ENCODE measurements around the gene MYMK. TPM values are rescaled to one million over a fixed set of nuclear protein-coding genes. Genes with fewer than 3 reads are reported as not detected.

The MYMK gene
- total RNA-seq, 1 donor from 2014 or later = not detected

GRCh38 chr9:133516256-133516960 lies 8.4 kb downstream of the MYMK start:
- no peak overlapping the region for H3K27ac Mint-ChIP-seq
- no peak for DNase-seq (ENCODE audit: low spot score)
- no peak overlapping the region for H3K4me3 Mint-ChIP-seq
- no peaks in the 10 kb centered on the region for H3K36me3 Mint-ChIP-seq (ENCODE audit: low read depth)
- intact Hi-C loops (cut with micrococcal nuclease) = no loop called here
- H3K4me1 Mint-ChIP-seq (ENCODE audit: low read depth) = no peaks in the 10 kb centered on the region
- no peaks in the 10 kb centered on the region for H3K27me3 Mint-ChIP-seq (ENCODE audit: insufficient read depth)
- H3K9me3 Mint-ChIP-seq = no peaks in the 10 kb centered on the region

- DNase-seq (ENCODE audit: low spot score) = no peak
- Mint-ChIP-seq H3K27ac (no peak overlapping the region), H3K4me3 (no peak overlapping the region), H3K9me3 (no peaks in the 10 kb centered on the region), H3K27me3 (ENCODE audit: insufficient read depth) (no peaks in the 10 kb centered on the region), H3K36me3 (ENCODE audit: low read depth) (no peaks in the 10 kb centered on the region), H3K4me1 (ENCODE audit: low read depth) (no peaks in the 10 kb centered on the region)
- intact Hi-C loops (cut with micrococcal nuclease) = no loop called here
These were observed 9.0 kb downstream of the MYMK start for GRCh38 chr9:133515615-133516255.

- H3K4me1 Mint-ChIP-seq (ENCODE audit: low read depth) = no peaks in the 10 kb centered on the region
- H3K27me3 Mint-ChIP-seq (ENCODE audit: insufficient read depth) = no peaks in the 10 kb centered on the region
- intact Hi-C loops (cut with micrococcal nuclease) = no loop called here
- no peak for DNase-seq (ENCODE audit: low spot score)
- no peak overlapping the region for H3K4me3 Mint-ChIP-seq
- no peak overlapping the region for H3K27ac Mint-ChIP-seq
- H3K9me3 Mint-ChIP-seq = no peaks in the 10 kb centered on the region
- H3K36me3 Mint-ChIP-seq (ENCODE audit: low read depth) = no peaks in the 10 kb centered on the region
These were observed 9.5 kb downstream of the MYMK start for GRCh38 chr9:133515240-133515610.

- Mint-ChIP-seq H3K27me3 (ENCODE audit: insufficient read depth) (no peaks in the 10 kb centered on the region), H3K27ac (no peak overlapping the region), H3K9me3 (no peaks in the 10 kb centered on the region), H3K4me1 (ENCODE audit: low read depth) (no peaks in the 10 kb centered on the region), H3K36me3 (ENCODE audit: low read depth) (no peaks in the 10 kb centered on the region), H3K4me3 (no peak overlapping the region)
- DNase-seq (ENCODE audit: low spot score) = no peak
- intact Hi-C loops (cut with micrococcal nuclease) = no loop called here
These were observed 10.1 kb downstream of the MYMK start for GRCh38 chr9:133514460-133515239.

GRCh38 chr9:133513214-133514100 lies 11.3 kb downstream of the MYMK start:
- H3K27me3 Mint-ChIP-seq (ENCODE audit: insufficient read depth) = no peaks in the 10 kb centered on the region
- DNase-seq (ENCODE audit: low spot score) = no peak
- H3K4me1 Mint-ChIP-seq (ENCODE audit: low read depth) = peaks cover 6% of the 10 kb centered on the region
- H3K27ac Mint-ChIP-seq = no peak overlapping the region
- no peaks in the 10 kb centered on the region for H3K9me3 Mint-ChIP-seq
- H3K4me3 Mint-ChIP-seq = no peak overlapping the region
- intact Hi-C loops (cut with micrococcal nuclease) = no loop called here
- no peaks in the 10 kb centered on the region for H3K36me3 Mint-ChIP-seq (ENCODE audit: low read depth)

- DNase-seq (ENCODE audit: low spot score) = no peak
- Mint-ChIP-seq H3K36me3 (ENCODE audit: low read depth) (no peaks in the 10 kb centered on the region), H3K4me1 (ENCODE audit: low read depth) (peaks cover 6% of the 10 kb centered on the region), H3K4me3 (no peak overlapping the region), H3K27ac (no peak overlapping the region), H3K27me3 (ENCODE audit: insufficient read depth) (no peaks in the 10 kb centered on the region), H3K9me3 (no peaks in the 10 kb centered on the region)
- intact Hi-C loops (cut with micrococcal nuclease) = no loop called here
These were observed 12.2 kb downstream of the MYMK start for GRCh38 chr9:133512253-133513213.

- Mint-ChIP-seq H3K27ac (no peak overlapping the region), H3K4me1 (ENCODE audit: low read depth) (peaks cover 6% of the 10 kb centered on the region), H3K9me3 (no peaks in the 10 kb centered on the region), H3K27me3 (ENCODE audit: insufficient read depth) (no peaks in the 10 kb centered on the region), H3K4me3 (no peak overlapping the region), H3K36me3 (ENCODE audit: low read depth) (no peaks in the 10 kb centered on the region)
- DNase-seq (ENCODE audit: low spot score) = no peak
- intact Hi-C loops (cut with micrococcal nuclease) = no loop called here
These were observed 13.2 kb downstream of the MYMK start for GRCh38 chr9:133511607-133512006.

GRCh38 chr9:133510926-133511505 lies 13.7 kb downstream of the MYMK start:
- no peaks in the 10 kb centered on the region for H3K27me3 Mint-ChIP-seq (ENCODE audit: insufficient read depth)
- H3K36me3 Mint-ChIP-seq (ENCODE audit: low read depth) = no peaks in the 10 kb centered on the region
- H3K4me3 Mint-ChIP-seq = no peak overlapping the region
- intact Hi-C loops (cut with micrococcal nuclease) = no loop called here
- no peaks in the 10 kb centered on the region for H3K9me3 Mint-ChIP-seq
- no peak for DNase-seq (ENCODE audit: low spot score)
- peaks cover 6% of the 10 kb centered on the region for H3K4me1 Mint-ChIP-seq (ENCODE audit: low read depth)
- no peak overlapping the region for H3K27ac Mint-ChIP-seq

- no peak overlapping the region for H3K4me3 Mint-ChIP-seq
- DNase-seq (ENCODE audit: low spot score) = no peak
- no peak overlapping the region for H3K27ac Mint-ChIP-seq
- no peaks in the 10 kb centered on the region for H3K36me3 Mint-ChIP-seq (ENCODE audit: low read depth)
- peaks cover 6% of the 10 kb centered on the region for H3K4me1 Mint-ChIP-seq (ENCODE audit: low read depth)
- no peaks in the 10 kb centered on the region for H3K9me3 Mint-ChIP-seq
- intact Hi-C loops (cut with micrococcal nuclease) = no loop called here
- no peaks in the 10 kb centered on the region for H3K27me3 Mint-ChIP-seq (ENCODE audit: insufficient read depth)
These were observed 15.3 kb downstream of the MYMK start for GRCh38 chr9:133509179-133510083.

- Mint-ChIP-seq H3K27ac (no peak overlapping the region), H3K4me3 (no peak overlapping the region), H3K9me3 (peaks cover 3% of the 10 kb centered on the region), H3K4me1 (ENCODE audit: low read depth) (peaks cover 6% of the 10 kb centered on the region), H3K36me3 (ENCODE audit: low read depth) (no peaks in the 10 kb centered on the region), H3K27me3 (ENCODE audit: insufficient read depth) (no peaks in the 10 kb centered on the region)
- intact Hi-C loops (cut with micrococcal nuclease) = no loop called here
- no peak for DNase-seq (ENCODE audit: low spot score)
These were observed 16.7 kb downstream of the MYMK start for GRCh38 chr9:133508046-133508445.

Data from activated T-helper 1 cell treated with anti-CD3 and anti-CD28 coated beads, Interleukin-12 subunit alpha, Interleukin-12 subunit beta, Interleukin-2, Interleukin-4 antibody, amounts not matched to agents 30 ng/mL and 10 ng/mL and 1 ng/mL, durations not matched to agents 14 hours and 24 hours and 36 hours (primary cell).